Urinary bladder (tissue), 4 donors: ENCODE data around the gene SLC2A6. TPM values are rescaled to one million over a fixed set of nuclear protein-coding genes. Genes with fewer than 3 reads are reported as not detected.

Source experiments
- DNase-seq: peaks from one replicate; pipeline ENCODE4 v3.0.0-alpha.2; 2015; ENCODE audit errors: extremely low spot score
- H3K27ac ChIP-seq: one replicate; pipeline ENCODE4 v1.5.1; 2013; ENCODE audit warnings: low read depth, mild to moderate bottlenecking, moderate library complexity
- H3K36me3 ChIP-seq: one replicate; pipeline ENCODE4 v1.6.1; 2013; ENCODE audit warnings: mild to moderate bottlenecking, moderate library complexity; ENCODE audit not compliant: insufficient read depth
- H3K4me1 ChIP-seq: one replicate; pipeline ENCODE4 v1.6.1; 2013; ENCODE audit warnings: mild to moderate bottlenecking, moderate library complexity; ENCODE audit not compliant: insufficient read depth
- H3K4me3 ChIP-seq: one replicate; pipeline ENCODE4 v1.5.1; 2013; ENCODE audit warnings: low read depth, low read length
- WGBS: extraction: QIAGEN DNeasy Blood & Tissue Kit; methylation state at CpG from one replicate; pipeline ENCODE4 v1.1.7; 2013; 5-methylcytosine and 5-hydroxymethylcytosine counted together
- polyA plus RNA-seq: library from polyadenylated mRNA; stranded (reverse); fragments of 200-250 nt; gene quantifications from one replicate; pipeline ENCODE4 v1.2.3, GENCODE V29; 2013
- total RNA-seq: library from RNA; depleted of rRNA; stranded (reverse); fragments of >200 nt; gene quantifications from one replicate; pipeline ENCODE4 v1.2.3, GENCODE V29; 2014
- donor health status: healthy with polysubstance abuse.
- donor health status: healthy.

Gene SLC2A6
- total and polyA plus RNA-seq, 2 donors: 3.4 to 4.1 TPM

DNA sequence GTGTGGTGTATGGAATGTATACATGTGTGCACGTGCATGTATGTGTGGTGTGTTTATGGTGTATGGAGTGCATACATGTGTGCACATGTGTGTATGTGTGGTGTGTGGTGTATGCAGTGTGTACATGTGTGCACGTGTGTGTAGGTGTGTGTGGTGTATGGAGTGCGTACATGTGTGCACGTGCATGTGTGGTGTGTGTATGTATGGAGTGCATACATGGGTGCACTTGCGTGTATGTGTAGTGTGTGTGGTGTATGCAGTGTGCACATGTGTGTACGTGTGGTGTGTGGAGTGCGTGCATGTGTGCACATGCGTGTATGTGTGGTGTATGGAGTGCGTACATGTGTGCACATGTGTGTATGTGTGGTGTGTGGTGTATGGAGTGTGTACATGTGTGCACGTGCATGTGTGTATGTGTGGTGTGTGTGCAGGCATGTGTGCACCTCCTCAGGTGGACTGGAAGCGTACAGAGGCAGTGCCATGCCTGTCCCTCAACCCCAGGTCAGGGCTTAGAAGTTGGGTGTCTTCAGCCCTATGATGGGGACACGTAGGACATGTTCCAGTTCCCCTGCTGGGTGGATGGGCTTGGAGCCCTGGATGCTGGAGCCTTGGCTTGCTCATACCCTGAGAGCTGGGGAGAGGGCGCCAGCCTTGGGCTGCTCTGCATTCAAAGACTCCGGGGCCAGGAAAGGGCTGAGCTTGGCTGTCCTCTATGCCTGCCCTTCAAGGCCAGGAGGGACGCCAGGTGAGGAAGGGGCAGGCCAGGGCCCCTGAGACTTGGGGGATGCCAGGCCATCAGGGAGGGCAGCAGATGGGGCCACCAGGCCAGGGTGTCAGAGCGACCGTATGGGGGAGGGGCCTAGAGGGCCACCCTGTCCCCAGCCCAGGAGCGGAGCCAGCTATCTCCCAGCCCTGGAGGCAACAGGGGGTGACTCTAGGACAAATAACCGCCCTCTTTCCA is 33.6 kb upstream of the SLC2A6 start:
- Histone ChIP-seq H3K36me3 (no peaks in the 10 kb centered on the region), H3K4me3 (no peak overlapping the region), H3K27ac (no peak overlapping the region), H3K4me1 (peaks cover 4% of the 10 kb centered on the region)
- no peak for DNase-seq
- WGBS: 92% methylated on average over 19 of the region's 19 CpGs

DNA sequence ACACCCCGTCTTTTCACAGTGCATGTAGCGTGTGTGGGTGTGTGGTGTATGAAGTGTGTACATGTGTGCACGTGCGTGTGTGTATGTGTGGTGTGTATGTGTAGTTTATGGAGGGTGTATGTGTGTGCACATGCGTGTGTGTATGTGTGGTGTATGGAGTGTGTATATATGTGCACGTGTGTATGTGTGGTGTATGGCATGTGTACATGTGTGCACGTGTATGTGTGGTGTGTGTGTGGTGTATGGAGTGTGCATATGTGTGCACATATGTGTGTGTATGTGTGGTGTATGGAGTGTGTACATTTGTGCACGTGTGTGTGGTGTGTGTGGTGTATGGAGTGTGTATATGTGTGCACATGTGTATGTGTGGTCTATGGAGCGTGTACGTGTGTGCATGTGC is 32.7 kb upstream of the SLC2A6 start:
- no peak for DNase-seq
- H3K4me3 ChIP-seq: no peak overlapping the region
- WGBS: 89% methylated on average over 10 of the region's 10 CpGs
- H3K4me1 ChIP-seq: peaks cover 4% of the 10 kb centered on the region
- H3K27ac ChIP-seq: no peak overlapping the region
- no peaks in the 10 kb centered on the region for H3K36me3 ChIP-seq

DNA sequence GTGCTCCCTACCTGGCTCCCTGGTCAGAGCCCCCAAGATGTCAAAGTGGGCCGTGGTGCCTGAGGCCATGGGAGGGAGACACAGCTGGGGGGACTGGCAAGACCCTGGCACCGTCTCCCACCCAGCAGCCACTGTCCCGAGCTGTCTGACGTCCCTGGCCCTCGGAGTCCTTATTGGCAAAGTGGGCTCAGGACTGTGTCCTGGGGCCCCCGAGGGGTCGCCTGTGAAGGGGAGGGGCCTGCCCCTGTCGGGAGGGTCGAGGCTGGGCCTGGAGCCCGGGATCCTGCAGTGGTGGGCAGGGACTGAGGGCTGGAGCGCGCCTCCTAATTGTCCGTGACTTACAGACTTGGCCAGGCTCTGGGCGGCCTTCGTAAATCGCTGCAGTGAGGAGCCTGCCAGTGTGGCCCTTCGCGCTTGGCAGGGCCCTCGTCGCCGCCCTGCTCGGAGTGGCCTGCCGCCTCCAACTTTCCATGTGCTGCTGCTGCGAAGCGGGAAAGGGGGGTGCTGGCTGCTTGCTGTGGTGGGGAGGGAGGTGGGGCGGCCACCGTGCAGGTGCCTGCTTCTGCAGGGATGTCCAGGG is 32.1 kb upstream of the SLC2A6 start:
- H3K4me1 ChIP-seq: peaks cover 4% of the 10 kb centered on the region
- DNase-seq: no peak
- 84% methylated on average over 27 of the region's 27 CpGs for WGBS
- H3K4me3 ChIP-seq: no peak overlapping the region
- no peak overlapping the region for H3K27ac ChIP-seq
- no peaks in the 10 kb centered on the region for H3K36me3 ChIP-seq

DNA sequence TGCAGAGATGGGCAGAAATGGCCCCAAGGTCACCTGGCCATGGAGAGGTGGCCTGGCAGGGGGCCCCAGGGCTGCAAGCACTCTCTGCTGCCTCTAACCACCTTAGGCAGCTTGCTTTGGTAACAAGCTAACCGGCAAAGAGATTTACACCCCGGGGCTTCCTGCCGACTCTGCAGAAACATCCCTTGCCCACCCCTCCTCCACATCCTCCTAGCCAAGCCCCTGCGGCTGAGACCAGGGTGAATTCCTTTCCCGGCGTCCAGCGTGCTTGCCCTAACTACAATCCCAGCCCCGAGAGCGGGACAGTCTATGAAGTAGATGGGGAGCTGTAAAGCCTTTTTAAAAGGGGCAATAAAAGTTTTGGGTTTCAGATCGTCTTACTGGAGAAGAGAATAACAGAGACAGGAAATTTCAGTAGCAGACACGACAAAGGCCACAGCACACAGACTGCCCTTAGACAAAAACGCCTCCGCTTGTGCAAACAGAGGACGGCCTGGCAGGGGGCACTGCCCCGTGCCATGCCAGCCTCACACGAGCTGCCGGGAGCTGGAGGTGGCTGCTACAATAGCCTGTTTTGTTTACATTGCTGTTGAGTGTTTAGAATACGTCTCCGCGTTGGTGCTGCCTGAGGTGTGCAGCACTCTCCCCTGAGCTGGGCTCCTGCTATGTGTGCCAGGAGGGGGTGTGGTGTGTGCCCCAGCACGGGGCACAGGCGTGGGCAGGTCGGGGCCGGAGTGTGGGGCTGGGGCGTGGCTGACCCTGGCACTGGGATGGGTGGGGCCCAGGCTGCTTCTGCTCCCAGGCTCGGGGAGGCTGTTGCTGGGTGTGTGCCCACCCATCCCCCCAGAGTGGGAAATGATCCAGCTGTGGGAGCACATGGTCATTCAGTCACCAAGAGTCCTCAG is 30.5 kb upstream of the SLC2A6 start:
- WGBS: 9% methylated on average over 26 of the region's 26 CpGs
- no peak overlapping the region for H3K27ac ChIP-seq
- H3K36me3 ChIP-seq: no peaks in the 10 kb centered on the region
- H3K4me1 ChIP-seq: peaks cover 4% of the 10 kb centered on the region
- H3K4me3 ChIP-seq: no peak overlapping the region
- no peak for DNase-seq

DNA sequence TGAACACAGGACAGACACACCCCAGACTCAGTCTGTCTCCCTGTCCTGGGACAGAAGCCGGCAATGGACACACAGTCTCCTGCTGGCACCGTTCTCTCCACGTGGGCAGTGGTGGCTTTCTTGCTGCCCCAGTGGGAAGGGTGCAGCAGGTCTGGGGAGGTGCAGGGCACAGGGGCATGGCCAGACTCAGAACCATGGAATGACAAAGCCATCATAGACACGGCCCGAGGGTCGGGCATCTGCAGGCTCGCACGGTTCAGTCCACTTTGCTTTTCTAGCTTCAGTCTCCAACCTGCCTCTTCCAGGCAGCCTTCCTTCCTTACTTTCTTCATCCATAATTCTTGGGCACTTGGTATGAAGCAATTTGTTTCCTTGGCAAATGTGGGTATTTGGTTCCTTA is 29.1 kb upstream of the SLC2A6 start:
- H3K27ac ChIP-seq: no peak overlapping the region

DNA sequence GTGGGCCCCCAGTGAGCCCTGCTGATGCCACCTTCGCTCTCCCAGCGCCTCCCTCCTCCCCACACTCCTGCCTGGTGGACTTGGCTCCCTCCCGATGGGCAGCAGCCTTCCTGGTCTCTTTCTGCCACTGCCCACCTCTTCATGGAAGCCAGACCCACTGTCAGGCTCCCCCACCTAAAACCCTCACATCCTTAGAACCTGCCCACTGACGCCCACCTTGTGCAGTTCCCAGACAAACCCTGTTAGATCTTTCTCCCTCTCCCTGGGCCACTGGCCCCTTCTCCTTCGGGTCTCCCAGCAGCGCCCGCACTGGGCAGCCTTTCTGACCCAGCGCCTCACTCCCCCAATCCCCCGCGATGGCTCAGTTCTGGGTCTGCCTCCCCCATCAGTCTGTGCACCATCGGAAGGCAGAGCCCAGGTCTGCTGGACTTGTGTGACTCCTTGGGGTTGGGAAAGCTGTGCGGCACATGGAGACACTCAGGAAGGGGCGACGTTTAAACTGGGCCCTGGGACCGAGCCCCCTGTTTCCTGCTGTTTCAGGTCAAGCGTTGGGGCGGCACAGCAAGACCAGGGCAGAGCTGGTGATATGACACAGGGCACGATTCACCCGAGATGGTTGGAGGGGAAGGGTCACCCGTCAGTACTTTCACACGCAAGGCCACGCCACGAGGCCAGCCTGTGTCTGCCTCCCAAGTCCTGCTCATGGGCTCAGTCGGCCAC is 28.5 kb upstream of the SLC2A6 start:
- Histone ChIP-seq H3K27ac (no peak overlapping the region), H3K36me3 (no peaks in the 10 kb centered on the region), H3K4me1 (peaks cover 4% of the 10 kb centered on the region), H3K4me3 (no peak overlapping the region)
- 88% methylated on average over 24 of the region's 24 CpGs for WGBS
- no peak for DNase-seq

More for the DNA sequence above, 29.1 kb upstream of the SLC2A6 start:
- no peak for DNase-seq
- peaks cover 4% of the 10 kb centered on the region for H3K4me1 ChIP-seq
- WGBS: 94% methylated on average over 8 of the region's 8 CpGs
- no peaks in the 10 kb centered on the region for H3K36me3 ChIP-seq
- H3K4me3 ChIP-seq: no peak overlapping the region

DNA sequence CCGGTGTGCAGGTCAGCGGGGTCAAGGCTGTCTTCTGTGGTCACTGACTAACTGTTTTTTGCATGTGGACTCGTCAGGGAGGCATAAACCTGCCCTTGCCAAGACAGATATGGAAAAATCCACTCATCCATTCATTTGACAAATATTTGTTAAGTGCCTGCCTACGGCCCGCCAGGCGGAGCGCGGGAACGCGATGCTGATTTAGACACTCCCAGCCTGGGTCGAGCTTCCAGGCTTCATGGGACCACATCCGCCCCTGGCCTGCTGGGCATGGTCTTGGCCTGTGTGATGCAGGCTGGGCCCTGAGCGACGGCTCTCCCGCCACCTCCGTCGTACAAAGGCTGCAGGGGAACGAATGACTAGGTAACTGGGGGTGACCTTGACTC is 27.7 kb upstream of the SLC2A6 start:
- Histone ChIP-seq H3K27ac (no peak overlapping the region), H3K4me1 (peaks cover 4% of the 10 kb centered on the region), H3K4me3 (no peak overlapping the region), H3K36me3 (no peaks in the 10 kb centered on the region)
- WGBS: 71% methylated on average over 18 of the region's 18 CpGs
- DNase-seq: no peak

DNA sequence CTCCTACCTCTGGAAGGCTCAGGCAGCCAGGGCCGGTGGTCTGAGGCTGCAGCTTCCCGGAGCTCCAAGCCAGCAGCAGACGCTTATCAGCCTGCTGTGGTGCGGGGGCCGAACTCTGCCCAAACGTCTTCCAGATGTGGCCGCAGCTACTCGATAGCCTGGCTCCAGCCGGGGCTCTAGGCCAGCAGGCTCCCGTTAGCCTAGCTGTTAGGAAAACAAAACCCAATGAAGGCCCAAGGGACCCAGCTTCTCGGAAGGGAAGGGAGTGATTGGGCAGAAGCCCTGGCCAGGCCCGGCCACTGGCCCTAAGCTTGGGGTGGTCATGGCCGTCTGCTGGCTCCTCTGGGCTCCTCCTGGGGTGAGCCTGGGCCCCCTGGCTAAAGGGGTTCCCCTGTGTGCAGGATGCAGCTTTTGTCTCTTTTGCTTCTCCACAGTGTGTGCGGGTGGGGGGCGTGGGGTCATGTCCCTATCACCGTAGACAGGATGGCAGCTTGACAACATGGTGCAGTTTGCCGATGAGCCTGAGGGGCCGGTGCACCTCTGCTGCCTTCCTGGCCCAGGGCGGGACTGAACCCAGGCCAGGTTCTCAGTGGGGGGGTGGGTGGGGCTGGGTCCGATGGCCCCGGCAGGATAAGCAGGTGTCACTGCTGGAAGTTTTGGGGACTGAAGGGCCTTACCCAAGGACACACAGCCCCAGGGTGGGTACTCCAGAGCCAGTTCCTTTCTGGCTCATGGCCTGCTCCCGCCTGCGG is 27.2 kb upstream of the SLC2A6 start:
- H3K4me1 ChIP-seq: peaks cover 4% of the 10 kb centered on the region
- no peak overlapping the region for H3K27ac ChIP-seq
- H3K36me3 ChIP-seq: no peaks in the 10 kb centered on the region
- 54% methylated on average over 23 of the region's 23 CpGs for WGBS
- DNase-seq: no peak
- no peak overlapping the region for H3K4me3 ChIP-seq

DNA sequence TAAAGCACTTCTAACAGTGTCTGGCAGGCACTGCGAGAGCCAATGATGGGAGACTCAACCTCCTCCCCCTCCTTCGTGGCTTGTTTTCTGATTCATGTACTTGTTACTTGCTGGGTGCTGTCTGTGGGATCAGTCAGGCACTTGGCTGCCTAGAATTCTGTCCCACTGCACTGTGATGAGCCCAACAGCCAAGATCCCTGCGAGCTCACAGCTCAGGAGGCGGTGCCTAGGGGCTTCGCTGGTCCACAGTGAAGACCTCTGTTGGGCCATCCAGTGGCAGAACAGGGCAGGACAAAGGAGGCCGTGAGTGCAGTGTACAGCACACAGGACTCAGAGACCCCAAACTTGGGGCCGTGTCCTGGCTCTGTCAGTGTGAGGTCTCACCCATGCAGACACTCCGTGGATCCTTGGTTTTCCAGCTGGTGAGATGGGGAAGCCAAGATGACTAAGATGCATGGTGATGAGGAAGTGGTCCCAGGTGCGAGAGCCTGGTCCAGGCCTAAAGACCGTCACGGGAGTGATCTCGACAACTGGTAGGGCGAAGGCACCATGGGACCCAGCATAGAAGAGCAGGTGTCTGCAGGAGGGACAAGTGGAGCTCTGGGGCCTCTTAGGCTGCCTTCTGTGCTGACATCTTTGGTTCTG is 26.4 kb upstream of the SLC2A6 start:
- H3K27ac ChIP-seq: no peak overlapping the region
- WGBS: 83% methylated on average over 13 of the region's 13 CpGs

DNA sequence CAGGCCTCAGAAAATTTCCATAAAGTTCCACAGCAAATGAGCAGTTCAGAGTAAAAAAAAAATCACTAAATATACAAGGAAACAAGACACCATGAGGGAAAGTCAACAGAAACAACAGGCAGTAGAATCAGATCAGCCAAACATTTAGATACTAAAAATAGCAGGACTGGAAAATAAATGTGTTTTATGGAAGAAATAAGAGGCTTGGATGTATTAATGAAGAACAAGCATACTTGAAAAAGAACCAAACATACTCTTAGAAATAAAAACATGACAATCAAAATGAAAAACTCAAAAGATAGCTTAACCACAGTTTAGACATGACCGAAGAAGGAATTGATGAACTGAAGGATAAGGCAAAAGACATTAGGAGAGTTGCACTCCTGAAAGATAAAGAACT is 23.2 kb upstream of the SLC2A6 start:
- H3K4me1 ChIP-seq: no peaks in the 10 kb centered on the region
- no peak for DNase-seq
- H3K4me3 ChIP-seq: no peak overlapping the region
- no peaks in the 10 kb centered on the region for H3K36me3 ChIP-seq
- H3K27ac ChIP-seq: no peak overlapping the region
- WGBS: 99% methylated on average over 1 of the region's 1 CpG

More for the DNA sequence above, 26.4 kb upstream of the SLC2A6 start:
- DNase-seq: no peak
- H3K36me3 ChIP-seq: no peaks in the 10 kb centered on the region
- peaks cover 4% of the 10 kb centered on the region for H3K4me1 ChIP-seq
- H3K4me3 ChIP-seq: no peak overlapping the region

DNA sequence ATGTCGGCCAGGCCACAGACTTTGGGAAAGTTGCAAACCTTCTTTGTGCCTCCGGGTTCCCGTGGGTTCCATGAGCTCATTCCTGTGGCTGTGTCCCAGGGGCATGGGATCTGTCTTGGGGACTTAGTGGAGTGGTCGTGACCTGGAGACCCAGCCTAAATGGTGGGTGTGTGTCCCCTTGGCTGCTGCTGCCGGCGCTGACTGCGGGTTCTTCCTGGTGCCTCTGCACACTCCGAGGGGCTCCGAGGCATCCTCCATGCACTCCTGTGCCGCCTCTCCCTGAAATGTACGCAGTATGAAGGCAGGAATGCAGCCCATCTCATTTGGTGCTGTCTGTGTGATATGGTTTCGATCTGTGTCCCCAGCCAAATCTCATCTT is 21.0 kb upstream of the SLC2A6 start:
- Histone ChIP-seq H3K4me3 (no peak overlapping the region), H3K27ac (no peak overlapping the region)
- WGBS: 75% methylated on average over 12 of the region's 12 CpGs

DNA sequence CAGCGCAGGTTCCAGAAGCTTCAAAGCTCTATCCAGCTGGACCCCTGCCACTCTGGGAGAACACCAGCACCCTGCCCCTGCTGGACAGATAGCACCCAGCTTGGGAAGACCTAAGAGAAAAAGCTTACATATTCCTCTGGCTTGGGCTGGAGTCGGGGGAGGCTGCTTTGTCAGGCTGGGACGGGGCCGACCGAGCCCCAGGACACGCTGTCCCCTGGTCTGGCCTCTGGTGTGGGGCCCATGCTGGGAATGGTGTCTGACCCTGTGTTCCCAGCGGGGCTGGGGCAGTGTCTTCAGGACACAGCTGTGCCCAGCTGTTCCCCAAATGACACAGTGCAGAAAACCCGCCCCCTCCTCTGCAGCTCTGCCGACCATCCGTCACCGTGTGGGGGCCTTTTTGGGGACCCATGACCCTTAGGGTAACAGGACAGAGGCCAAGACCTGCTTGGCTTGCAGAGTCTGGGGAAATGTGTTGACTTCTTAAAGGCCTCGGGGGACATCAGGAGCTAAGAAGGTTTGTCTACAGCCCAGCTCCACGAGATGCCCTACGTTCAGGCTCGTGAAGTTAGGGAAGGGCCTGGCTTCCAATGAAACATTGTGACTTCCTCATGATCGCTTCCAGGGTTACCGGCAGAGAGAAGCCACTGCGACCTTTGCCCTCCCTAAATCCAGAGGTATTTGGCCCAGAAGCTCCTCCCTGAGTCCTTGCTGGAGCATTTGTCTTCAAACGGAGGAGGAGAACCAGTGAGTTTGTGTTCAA is 20.4 kb upstream of the SLC2A6 start:
- 41% methylated on average over 19 of the region's 19 CpGs for WGBS
- peak overlapping the region; percentile 33 for H3K27ac ChIP-seq
- no peak for DNase-seq
- H3K4me3 ChIP-seq: no peak overlapping the region
- no peaks in the 10 kb centered on the region for H3K4me1 ChIP-seq
- H3K36me3 ChIP-seq: no peaks in the 10 kb centered on the region

More for the DNA sequence above, 21.0 kb upstream of the SLC2A6 start:
- H3K36me3 ChIP-seq: no peaks in the 10 kb centered on the region
- no peak for DNase-seq
- no peaks in the 10 kb centered on the region for H3K4me1 ChIP-seq
